NCI-H82 (cell line): ENCODE data around the gene CORO7.
A peak's percentile ranks its signal among the peaks of the same experiment; 100 is the strongest.

Experiments used
- DNase-seq: peaks from one replicate; lab custom pipeline; 2025; lab: John Stamatoyannopoulos, UW

The CORO7 gene

GRCh38 chr16:4416200-4417032 is at the start of gene CORO7:
Gene CORO7, minus strand, starts transcription at chr16:4416596. Its CDS starts 78 bp downstream, at chr16:4416518.
- peak; percentile 97 for DNase-seq

GRCh38 chr16:4463522-4464163 is 47.2 kb upstream of the CORO7 start:
- no peak for DNase-seq

- peak; percentile 74 for DNase-seq
These were observed 45.1 kb upstream of the CORO7 start for GRCh38 chr16:4461250-4462085.

GRCh38 chr16:4460936-4461249 is 44.5 kb upstream of the CORO7 start:
- DNase-seq, result peak; percentile 74

GRCh38 chr16:4455951-4456350 is 39.6 kb upstream of the CORO7 start:
- no peak for DNase-seq

- no peak for DNase-seq
These were observed 38.7 kb upstream of the CORO7 start for GRCh38 chr16:4455081-4455480.

GRCh38 chr16:4454623-4455022 is 38.2 kb upstream of the CORO7 start:
- no peak for DNase-seq

- no peak for DNase-seq
These were observed 36.3 kb upstream of the CORO7 start for GRCh38 chr16:4452674-4453073.

GRCh38 chr16:4450931-4451519 is 34.6 kb upstream of the CORO7 start:
- peak; percentile 52 for DNase-seq

GRCh38 chr16:4450430-4450829 is 34.0 kb upstream of the CORO7 start:
- no peak for DNase-seq

- DNase-seq, result no peak
These were observed 27.6 kb upstream of the CORO7 start for GRCh38 chr16:4443986-4444385.

GRCh38 chr16:4443271-4443670 is 26.9 kb upstream of the CORO7 start:
- DNase-seq, result no peak

GRCh38 chr16:4442371-4442770 is 26.0 kb upstream of the CORO7 start:
- DNase-seq, result no peak

GRCh38 chr16:4437366-4437765 is 21.0 kb upstream of the CORO7 start:
- no peak for DNase-seq

- DNase-seq, result no peak
These were observed 19.1 kb upstream of the CORO7 start for GRCh38 chr16:4435337-4436067.

- DNase-seq, result no peak
These were observed 17.8 kb upstream of the CORO7 start for GRCh38 chr16:4433914-4434787.

- no peak for DNase-seq
These were observed 16.8 kb upstream of the CORO7 start for GRCh38 chr16:4433228-4433627.

- no peak for DNase-seq
These were observed 14.6 kb upstream of the CORO7 start for GRCh38 chr16:4431023-4431422.

- no peak for DNase-seq
These were observed 12.1 kb upstream of the CORO7 start for GRCh38 chr16:4428500-4428899.

GRCh38 chr16:4426722-4427372 is 10.5 kb upstream of the CORO7 start:
- no peak for DNase-seq
